PC-9 (cell line): ENCODE results near the gene C1QTNF1. TPM values are rescaled to one million over a fixed set of nuclear protein-coding genes. Genes with fewer than 3 reads are reported as not detected.
A peak's percentile ranks its signal among the peaks of the same experiment; 100 is the strongest.

Source experiments
- BruUV-seq: library from RNA; stranded (reverse); fragments of 400-500 nt; replicated peaks from 2 replicates; lab custom pipeline; 2021; lab: Mats Ljungman, UMichigan
- CTCF ChIA-PET: fragments of 300-600 bp; sonication (Branson Sonifier 250); formaldehyde crosslinking; loops from one replicate; lab custom pipeline; 2022; ENCODE audit warnings: antibody characterized with exemption; lab: Charles Lee
- POLR2A ChIA-PET: fragments of 300-600 bp; sonication (Branson Sonifier 250); formaldehyde crosslinking; loops from one replicate; lab custom pipeline; 2022; ENCODE audit warnings: antibody characterized with exemption; ENCODE audit not compliant: unreplicated experiment; lab: Charles Lee
- DNase-seq, 2 experiments: peaks; one replicate each; pipeline versions ENCODE4 v3.0.0 to v3.0.0-alpha.2; 2015 to 2022; ENCODE audit warnings: mixed read lengths in 1 of 2
- H2AFZ ChIP-seq: fragments of 200-600 bp; sonication (generic); 2 replicates; pipeline ENCODE4 v1.8.1; 2017; ENCODE audit warnings: antibody characterized with exemption
- H3F3A ChIP-seq: fragments of 200-600 bp; sonication (generic); 2 replicates; pipeline ENCODE4 v1.8.1; 2017; ENCODE audit warnings: antibody characterized with exemption, mild to moderate bottlenecking, low read depth; ENCODE audit not compliant: insufficient read depth
- H3K27ac ChIP-seq: fragments of 200-600 bp; sonication (generic); 2 replicates; pipeline ENCODE4 v1.6.1; 2016; ENCODE audit warnings: mixed run types
- H3K27me3 ChIP-seq: fragments of 200-600 bp; sonication (generic); 2 replicates; pipeline ENCODE4 v1.6.1; 2016; ENCODE audit warnings: low read depth, mixed run types; ENCODE audit not compliant: insufficient read depth
- H3K36me3 ChIP-seq: fragments of 200-600 bp; sonication (generic); 2 replicates; pipeline ENCODE4 v1.6.1; 2016; ENCODE audit warnings: low read depth, mixed run types
- H3K4me1 ChIP-seq: fragments of 200-600 bp; sonication (generic); replicated peaks from 2 replicates; pipeline ENCODE4 v1.6.1; 2016; ENCODE audit warnings: mixed run types; ENCODE audit not compliant: insufficient read depth
- H3K4me2 ChIP-seq: fragments of 200-600 bp; sonication (generic); 2 replicates; pipeline ENCODE4 v1.6.1; 2017; ENCODE audit warnings: mixed run types
- H3K4me3 ChIP-seq: fragments of 200-600 bp; sonication (generic); 2 replicates; pipeline ENCODE4 v1.6.1; 2016; ENCODE audit warnings: mixed run types
- H3K79me2 ChIP-seq: fragments of 200-600 bp; sonication (generic); 2 replicates; pipeline ENCODE4 v1.6.1; 2017; ENCODE audit warnings: low read depth, mixed run types
- H3K9me2 ChIP-seq: fragments of 200-600 bp; sonication (generic); 2 replicates; pipeline ENCODE4 v1.8.1; 2017; ENCODE audit warnings: mild to moderate bottlenecking; ENCODE audit not compliant: insufficient read depth
- H3K9me3 ChIP-seq: fragments of 200-600 bp; sonication (generic); 2 replicates; pipeline ENCODE4 v1.8.1; 2016; ENCODE audit warnings: low read depth; ENCODE audit not compliant: insufficient read depth
- H4K20me1 ChIP-seq: fragments of 200-600 bp; sonication (generic); 2 replicates; pipeline ENCODE4 v1.8.1; 2017; ENCODE audit not compliant: insufficient read depth
- EZH2 ChIP-seq: fragments of 200-600 bp; sonication (generic); IDR thresholded peaks from 2 replicates; pipeline ENCODE4 v1.8.0; 2017; ENCODE audit warnings: antibody characterized with exemption, low read depth
- intact Hi-C: fragments of 100-400 bp; cut with micrococcal nuclease; formaldehyde crosslinking; loops from one replicate; pipeline ENCODE4 v1.10.0; 2022; ENCODE audit not compliant: unreplicated experiment
- total RNA-seq: library from RNA; stranded (reverse); gene quantifications from 2 replicates; pipeline ENCODE4 v1.2.3, GENCODE V29; 2021
- TF ChIP-seq, protein P1 (sequence below): fragments of 200-600 bp; sonication (generic); conservative IDR thresholded peaks from 2 replicates; pipeline ENCODE4 v1.6.1; 2017; ENCODE audit warnings: mixed run types, antibody characterized with exemption, mild to moderate bottlenecking, moderate library complexity

C1QTNF1 gene
- total RNA-seq, 1 experiment from 2014 or later = 3.4 TPM

DNA sequence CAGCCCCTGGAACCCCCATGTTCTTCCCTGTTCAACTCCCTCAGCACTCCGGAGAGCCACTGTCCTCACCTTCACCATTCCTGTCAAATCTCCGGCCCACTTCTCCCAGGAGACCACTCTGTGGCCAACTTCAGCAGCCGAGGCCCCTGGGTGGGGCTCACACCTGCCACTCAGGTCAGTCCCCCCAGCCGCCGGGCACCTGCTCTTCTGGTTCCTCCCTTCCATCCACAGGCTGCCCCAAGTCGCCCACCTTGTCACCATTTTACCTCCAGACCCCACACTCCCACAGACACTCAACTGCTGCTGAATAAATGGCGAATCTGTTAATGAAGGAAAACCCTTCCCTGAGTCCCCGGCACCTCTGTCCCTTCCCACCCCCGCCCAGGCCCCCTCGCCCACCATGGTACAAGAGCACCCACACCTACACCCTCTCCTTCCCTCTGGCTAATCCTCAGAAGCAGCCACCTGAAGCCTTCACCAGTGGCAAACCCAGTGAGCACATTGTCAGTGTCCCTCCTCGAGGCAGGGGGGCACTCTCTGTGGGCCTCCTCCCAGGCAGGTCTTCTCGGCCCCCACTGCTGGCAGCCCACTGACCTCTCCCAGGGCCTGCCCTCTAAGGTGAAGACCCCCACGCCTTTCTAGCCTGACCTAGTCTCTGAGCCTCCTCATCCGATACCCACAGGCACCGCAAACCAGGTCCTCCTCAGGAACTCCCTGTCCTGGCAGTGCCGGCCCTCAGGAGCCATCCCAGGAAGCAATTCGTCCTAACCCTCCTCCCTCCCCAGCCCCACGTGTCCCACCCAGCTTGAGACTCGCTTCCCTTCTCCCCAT lies 22.6 kb upstream of the C1QTNF1 start:
- H3K4me2 ChIP-seq = no peak overlapping the region
- peaks cover 4% of the 10 kb centered on the region; the same call in 1 of the 2 replicates for H4K20me1 ChIP-seq
- H3F3A ChIP-seq = peaks cover 26% of the 10 kb centered on the region
- ChIA-PET POLR2A (no interaction called here), CTCF (no interaction called here)
- no peak overlapping the region for H3K27ac ChIP-seq
- H3K9me2 ChIP-seq = no peaks in the 10 kb centered on the region
- TF ChIP-seq, protein P1, sequence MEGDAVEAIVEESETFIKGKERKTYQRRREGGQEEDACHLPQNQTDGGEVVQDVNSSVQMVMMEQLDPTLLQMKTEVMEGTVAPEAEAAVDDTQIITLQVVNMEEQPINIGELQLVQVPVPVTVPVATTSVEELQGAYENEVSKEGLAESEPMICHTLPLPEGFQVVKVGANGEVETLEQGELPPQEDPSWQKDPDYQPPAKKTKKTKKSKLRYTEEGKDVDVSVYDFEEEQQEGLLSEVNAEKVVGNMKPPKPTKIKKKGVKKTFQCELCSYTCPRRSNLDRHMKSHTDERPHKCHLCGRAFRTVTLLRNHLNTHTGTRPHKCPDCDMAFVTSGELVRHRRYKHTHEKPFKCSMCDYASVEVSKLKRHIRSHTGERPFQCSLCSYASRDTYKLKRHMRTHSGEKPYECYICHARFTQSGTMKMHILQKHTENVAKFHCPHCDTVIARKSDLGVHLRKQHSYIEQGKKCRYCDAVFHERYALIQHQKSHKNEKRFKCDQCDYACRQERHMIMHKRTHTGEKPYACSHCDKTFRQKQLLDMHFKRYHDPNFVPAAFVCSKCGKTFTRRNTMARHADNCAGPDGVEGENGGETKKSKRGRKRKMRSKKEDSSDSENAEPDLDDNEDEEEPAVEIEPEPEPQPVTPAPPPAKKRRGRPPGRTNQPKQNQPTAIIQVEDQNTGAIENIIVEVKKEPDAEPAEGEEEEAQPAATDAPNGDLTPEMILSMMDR = no peak
- TF ChIP-seq EZH2 = no peak
- no peaks in the 10 kb centered on the region for H3K9me3 ChIP-seq
- H3K36me3 ChIP-seq = peaks cover 4% of the 10 kb centered on the region; the same call in 1 of the 2 replicates
- H3K4me3 ChIP-seq = no peak overlapping the region
- no TSS peak for BruUV-seq
- DNase-seq = no peak
- H3K27me3 ChIP-seq = no peaks in the 10 kb centered on the region
- intact Hi-C loops = no loop called here
- H3K79me2 ChIP-seq = peaks cover 75% of the 10 kb centered on the region
- peaks cover 33% of the 10 kb centered on the region for H3K4me1 ChIP-seq
- no peak overlapping the region for H2AFZ ChIP-seq

DNA sequence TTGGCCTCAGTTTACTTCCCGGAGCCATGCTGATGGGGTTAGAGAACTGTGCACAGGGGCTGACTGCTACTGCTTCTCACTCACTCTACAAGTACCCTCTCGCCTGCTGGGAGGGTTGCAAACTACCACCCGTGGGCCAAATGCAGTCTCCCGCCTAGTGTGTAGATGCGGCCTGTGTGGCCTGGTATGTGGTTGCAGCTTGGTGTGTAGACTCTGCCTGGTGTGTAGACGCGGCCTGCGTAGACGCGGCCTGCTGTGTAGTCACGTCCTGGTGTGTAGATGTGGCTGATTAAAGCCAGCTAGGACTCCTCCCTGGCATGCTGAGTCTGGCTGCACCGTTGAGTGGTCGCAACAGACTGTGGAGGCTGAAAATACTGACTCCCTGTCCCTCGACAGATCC lies 21.7 kb upstream of the C1QTNF1 start:
- TF ChIP-seq, protein P1 = no peak
- no peak for TF ChIP-seq EZH2
- intact Hi-C loops = no loop called here
- BruUV-seq = no TSS peak
- Histone ChIP-seq H3K9me2 (no peaks in the 10 kb centered on the region), H3K27me3 (no peaks in the 10 kb centered on the region), H3K27ac (no peak overlapping the region), H3F3A (peaks cover 25% of the 10 kb centered on the region; the same call in 1 of the 2 replicates), H3K4me1 (peaks cover 33% of the 10 kb centered on the region), H3K4me3 (no peak overlapping the region), H3K4me2 (no peak overlapping the region), H3K9me3 (no peaks in the 10 kb centered on the region), H2AFZ (no peak overlapping the region), H3K36me3 (peaks cover 5% of the 10 kb centered on the region; the same call in 1 of the 2 replicates), H4K20me1 (peaks cover 4% of the 10 kb centered on the region; the same call in 1 of the 2 replicates), H3K79me2 (peaks cover 81% of the 10 kb centered on the region)
- ChIA-PET POLR2A (no interaction called here), CTCF (no interaction called here)
- DNase-seq = no peak

DNA sequence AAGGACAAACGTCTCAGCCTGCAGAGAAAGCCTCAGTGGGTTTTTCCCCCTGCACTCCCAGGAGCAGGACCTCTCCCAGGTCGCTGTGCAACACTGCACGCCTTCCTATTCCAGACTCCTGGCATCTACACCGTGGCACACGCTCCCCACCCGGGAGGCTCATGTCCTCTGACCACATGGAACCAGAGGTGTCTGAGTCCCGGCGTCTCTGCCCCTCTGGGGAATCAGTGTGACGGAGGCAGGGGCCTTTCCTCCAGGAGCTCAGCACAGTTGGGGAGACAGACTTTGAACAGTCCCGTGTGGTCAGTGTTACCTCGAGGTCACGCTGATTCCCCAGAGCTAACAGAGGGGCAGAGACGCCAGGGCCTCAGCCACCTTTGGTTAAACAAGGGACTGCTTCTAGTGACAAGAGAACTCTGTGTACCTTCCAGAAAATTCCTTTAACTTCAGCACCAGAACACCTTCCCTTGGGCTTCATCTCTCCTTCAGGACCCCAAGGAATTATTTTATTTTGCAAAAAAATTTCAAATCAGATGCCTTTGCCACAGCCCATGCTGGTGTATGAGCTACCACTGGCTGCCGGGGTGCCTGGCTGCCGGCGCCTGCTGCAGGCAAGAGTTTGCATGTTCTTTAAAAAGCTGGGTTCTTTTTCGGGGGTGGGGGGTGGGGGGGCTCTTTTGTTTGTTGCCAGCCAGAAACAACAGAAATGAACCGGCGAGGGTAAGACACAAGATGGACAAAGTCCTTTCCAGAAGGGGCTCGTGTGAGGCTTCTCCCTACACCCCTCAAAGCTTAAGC lies 21.0 kb upstream of the C1QTNF1 start:
- peaks cover 33% of the 10 kb centered on the region for H3K4me1 ChIP-seq
- peaks cover 81% of the 10 kb centered on the region for H3K79me2 ChIP-seq
- no peaks in the 10 kb centered on the region for H3K9me2 ChIP-seq
- ChIA-PET CTCF (interaction anchor here (0.5 kb wide), 1 partner anchor 24 kb away, joined by 5 read pairs; no protein-coding TSS in a partner anchor), POLR2A (interaction anchor here (0.6 kb wide), 1 partner anchor 117 kb away, joined by 4 read pairs; no protein-coding TSS in a partner anchor)
- H3F3A ChIP-seq = peaks cover 19% of the 10 kb centered on the region; the same call in 1 of the 2 replicates
- TF ChIP-seq EZH2 = no peak
- TF ChIP-seq, protein P1 = no peak
- peak overlapping the region; percentile 34; the same call in 1 of the 2 replicates for H3K4me2 ChIP-seq
- peaks cover 4% of the 10 kb centered on the region; the same call in 1 of the 2 replicates for H4K20me1 ChIP-seq
- intact Hi-C loops = no loop called here
- DNase-seq = no peak
- no peak overlapping the region for H3K4me3 ChIP-seq
- no TSS peak for BruUV-seq
- H3K27me3 ChIP-seq = no peaks in the 10 kb centered on the region
- H2AFZ ChIP-seq = no peak overlapping the region
- peaks cover 12% of the 10 kb centered on the region; the same call in 1 of the 2 replicates for H3K36me3 ChIP-seq
- no peaks in the 10 kb centered on the region for H3K9me3 ChIP-seq
- H3K27ac ChIP-seq = no peak overlapping the region
